ENCODE results near the gene BSG. TPM values are rescaled to one million over a fixed set of nuclear protein-coding genes. Genes with fewer than 3 reads are reported as not detected.

The BSG gene
- total and polyA plus RNA-seq, 10 of the 15 experiments (the other 5 are each of a cell fraction or from before 2014, with no cell fraction given): 2.8 to 297 (median 199) TPM

DNA sequence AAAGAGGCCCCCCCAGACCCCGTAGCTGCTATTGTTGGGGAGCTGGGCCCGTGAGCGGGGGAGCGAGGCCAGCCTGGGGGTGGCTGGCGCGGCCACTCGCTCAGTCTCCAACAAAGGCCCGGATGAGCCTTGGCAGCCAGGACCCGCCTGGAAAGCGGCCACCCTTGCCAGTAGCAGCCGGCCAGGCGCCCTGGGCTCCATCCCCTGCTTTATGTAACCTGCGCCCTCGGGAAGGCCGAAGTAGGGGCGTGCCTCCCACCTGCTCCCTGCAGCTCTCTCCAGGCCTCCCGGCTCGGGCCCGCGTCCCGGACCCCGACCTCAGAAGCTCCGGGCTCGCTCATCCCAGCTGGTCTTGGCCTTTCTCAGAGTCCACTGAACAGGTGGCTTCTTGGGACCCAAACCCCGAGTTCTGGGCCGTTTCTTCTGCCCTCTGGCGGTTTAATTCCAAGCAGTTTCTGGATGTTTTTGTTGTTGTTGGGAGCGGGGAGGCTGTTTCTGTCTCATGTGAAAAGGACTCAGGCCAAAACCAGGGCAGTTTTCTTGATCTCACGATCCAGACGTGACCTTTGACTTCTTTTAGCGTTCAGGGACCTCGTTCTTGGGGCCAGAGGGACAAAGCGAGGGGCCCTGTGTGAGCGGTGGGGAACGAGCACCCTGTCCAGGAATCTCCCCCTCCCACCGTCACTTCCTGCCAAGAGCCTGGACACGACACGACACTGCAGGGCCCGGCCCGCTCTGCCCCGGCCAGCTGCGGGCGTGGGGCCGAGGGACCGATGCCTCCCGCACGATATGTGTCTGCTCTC lies 39.6 kb upstream of the BSG start:
- DNase-seq (ENCODE audit: low read depth, low spot score) (no peak), ATAC-seq (peak; percentile 57), FAIRE-seq (peak; percentile 44)
- Histone ChIP-seq H3K4me2 (ENCODE audit: control insufficient read depth, insufficient read depth) (peak overlapping the region; percentile 77), H3K9me3 (replicated peaks; ENCODE audit: control insufficient read depth, insufficient read depth, low read length) (no peaks in the 10 kb centered on the region; the same call in 2 of the 3 replicates), H3K27ac (ENCODE audit: control insufficient read depth, insufficient read depth) (peak overlapping the region; percentile 47), H3K27me3 (replicated peaks in 1 of 2; ENCODE audit: control insufficient read depth in 2 of 2, insufficient read depth in 2 of 2, low read length in 1 of 2) (no peaks in the 10 kb centered on the region), H3K4me1 (ENCODE audit: control insufficient read depth, insufficient read depth, low read length) (peaks cover 8% of the 10 kb centered on the region), H3K79me2 (ENCODE audit: control insufficient read depth, insufficient read depth, low read length) (peaks cover 27% of the 10 kb centered on the region), H3K9ac (ENCODE audit: control insufficient read depth, insufficient read depth, low read length) (peak overlapping the region; percentile 88), H4K20me1 (ENCODE audit: control insufficient read depth, insufficient read depth) (no peaks in the 10 kb centered on the region), H3K4me3 (peak overlapping the region; percentile 97), H3K36me3 (ENCODE audit: control insufficient read depth in 2 of 2, insufficient read depth in 2 of 2, low read length in 1 of 2) (peaks cover 0 to 5% of the 10 kb centered on the region in 2 experiments; a peak in 3 of 4 replicates), H2AFZ (ENCODE audit: control insufficient read depth, low read depth, low read length) (peak overlapping the region; percentile 59)
- in situ Hi-C loops (cut with MboI): no loop called here
- no TSS peak for BruUV-seq (replicated peaks)
- ChIA-PET RAD21 (ENCODE audit: unreplicated experiment) (interaction anchor here (2.1 to 2.4 kb wide), 3 partner anchors 22 to 42 kb away, joined by 7 to 17 read pairs (median 10); no protein-coding TSS in a partner anchor), POLR2A (interaction anchor here (0.5 to 2.9 kb wide), 6 partner anchors 22 to 912 kb away, joined by 3 to 13 read pairs (median 3); no protein-coding TSS in a partner anchor), SMC1A (ENCODE audit: uncharacterized antibody, unreplicated experiment) (interaction anchor here (1.1 to 2.9 kb wide), 4 partner anchors 22 to 79 kb away, joined by 3 to 20 read pairs (median 8); no protein-coding TSS in a partner anchor), CTCF (interaction anchor here (0.9 to 7.4 kb wide), 9 partner anchors 10 to 74 kb away, joined by 3 to 42 read pairs (median 4); partner anchors contain the start of gene TPGS1)
- 2% methylated on average over 43 of the region's 47 CpGs for whole genome bisulfite sequencing (ENCODE audit: insufficient coverage, insufficient replicate concordance, low lambda C conversion rate, missing lambda C conversion rate)
- intact Hi-C loops (cut with micrococcal nuclease; ENCODE audit: unreplicated experiment): loop anchor here (5.0 kb wide), 1 partner anchor 40 kb away; the partner anchor contains the start of gene BSG
- TF ChIP-seq SPI1 (IDR thresholded peaks at IDR 0.05; ENCODE audit: borderline replicate concordance, insufficient read depth, low read depth, low read length): peak; percentile 11; the same call in 1 of the 2 replicates
- TF ChIP-seq CREM (IDR thresholded peaks at IDR 0.05; ENCODE audit: low read depth): 0 out of 2 replicates have a peak, but pooled peaks have one; percentile 8
- no peak for TF ChIP-seq NFIC (IDR thresholded peaks at IDR 0.05; ENCODE audit: low read depth, low read length)
- TF ChIP-seq, protein P1, sequence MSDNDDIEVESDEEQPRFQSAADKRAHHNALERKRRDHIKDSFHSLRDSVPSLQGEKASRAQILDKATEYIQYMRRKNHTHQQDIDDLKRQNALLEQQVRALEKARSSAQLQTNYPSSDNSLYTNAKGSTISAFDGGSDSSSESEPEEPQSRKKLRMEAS (IDR thresholded peaks at IDR 0.05; ENCODE audit: low read depth, low read length): 0 out of 2 replicates have a peak, but pooled peaks have one; percentile 18
- TF ChIP-seq NBN (IDR thresholded peaks at IDR 0.05): 0 out of 2 replicates have a peak, but pooled peaks have one; percentile 36
- TF ChIP-seq SREBF2 (IDR thresholded peaks at IDR 0.05; ENCODE audit: low read length): no peak
- TF ChIP-seq HDAC6 (IDR thresholded peaks at IDR 0.05; ENCODE audit: unreplicated experiment): no peak
- TF ChIP-seq HCFC1 (IDR thresholded peaks at IDR 0.05; ENCODE audit: low read length): 0 out of 2 replicates have a peak, but pooled peaks have one; percentile 11
- TF ChIP-seq YY1 (IDR thresholded peaks at IDR 0.05; ENCODE audit: low read depth, low read length): peak; percentile 13; the same call in 1 of the 2 replicates
- 0 out of 2 replicates have a peak, but pooled peaks have one; percentile 19 for TF ChIP-seq NR2C1 (IDR thresholded peaks at IDR 0.05)
- TF ChIP-seq, protein P2, sequence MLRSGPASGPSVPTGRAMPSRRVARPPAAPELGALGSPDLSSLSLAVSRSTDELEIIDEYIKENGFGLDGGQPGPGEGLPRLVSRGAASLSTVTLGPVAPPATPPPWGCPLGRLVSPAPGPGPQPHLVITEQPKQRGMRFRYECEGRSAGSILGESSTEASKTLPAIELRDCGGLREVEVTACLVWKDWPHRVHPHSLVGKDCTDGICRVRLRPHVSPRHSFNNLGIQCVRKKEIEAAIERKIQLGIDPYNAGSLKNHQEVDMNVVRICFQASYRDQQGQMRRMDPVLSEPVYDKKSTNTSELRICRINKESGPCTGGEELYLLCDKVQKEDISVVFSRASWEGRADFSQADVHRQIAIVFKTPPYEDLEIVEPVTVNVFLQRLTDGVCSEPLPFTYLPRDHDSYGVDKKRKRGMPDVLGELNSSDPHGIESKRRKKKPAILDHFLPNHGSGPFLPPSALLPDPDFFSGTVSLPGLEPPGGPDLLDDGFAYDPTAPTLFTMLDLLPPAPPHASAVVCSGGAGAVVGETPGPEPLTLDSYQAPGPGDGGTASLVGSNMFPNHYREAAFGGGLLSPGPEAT (IDR thresholded peaks at IDR 0.05; ENCODE audit: low read depth): 0 out of 2 replicates have a peak, but pooled peaks have one; percentile 20
- TF ChIP-seq, protein P3, sequence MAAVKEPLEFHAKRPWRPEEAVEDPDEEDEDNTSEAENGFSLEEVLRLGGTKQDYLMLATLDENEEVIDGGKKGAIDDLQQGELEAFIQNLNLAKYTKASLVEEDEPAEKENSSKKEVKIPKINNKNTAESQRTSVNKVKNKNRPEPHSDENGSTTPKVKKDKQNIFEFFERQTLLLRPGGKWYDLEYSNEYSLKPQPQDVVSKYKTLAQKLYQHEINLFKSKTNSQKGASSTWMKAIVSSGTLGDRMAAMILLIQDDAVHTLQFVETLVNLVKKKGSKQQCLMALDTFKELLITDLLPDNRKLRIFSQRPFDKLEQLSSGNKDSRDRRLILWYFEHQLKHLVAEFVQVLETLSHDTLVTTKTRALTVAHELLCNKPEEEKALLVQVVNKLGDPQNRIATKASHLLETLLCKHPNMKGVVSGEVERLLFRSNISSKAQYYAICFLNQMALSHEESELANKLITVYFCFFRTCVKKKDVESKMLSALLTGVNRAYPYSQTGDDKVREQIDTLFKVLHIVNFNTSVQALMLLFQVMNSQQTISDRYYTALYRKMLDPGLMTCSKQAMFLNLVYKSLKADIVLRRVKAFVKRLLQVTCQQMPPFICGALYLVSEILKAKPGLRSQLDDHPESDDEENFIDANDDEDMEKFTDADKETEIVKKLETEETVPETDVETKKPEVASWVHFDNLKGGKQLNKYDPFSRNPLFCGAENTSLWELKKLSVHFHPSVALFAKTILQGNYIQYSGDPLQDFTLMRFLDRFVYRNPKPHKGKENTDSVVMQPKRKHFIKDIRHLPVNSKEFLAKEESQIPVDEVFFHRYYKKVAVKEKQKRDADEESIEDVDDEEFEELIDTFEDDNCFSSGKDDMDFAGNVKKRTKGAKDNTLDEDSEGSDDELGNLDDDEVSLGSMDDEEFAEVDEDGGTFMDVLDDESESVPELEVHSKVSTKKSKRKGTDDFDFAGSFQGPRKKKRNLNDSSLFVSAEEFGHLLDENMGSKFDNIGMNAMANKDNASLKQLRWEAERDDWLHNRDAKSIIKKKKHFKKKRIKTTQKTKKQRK (IDR thresholded peaks at IDR 0.05; ENCODE audit: low read depth, low read length): no peak
- TF ChIP-seq NR2F1 (conservative IDR thresholded peaks at IDR 0.05): peak; percentile 78
- TF ChIP-seq, protein P4, sequence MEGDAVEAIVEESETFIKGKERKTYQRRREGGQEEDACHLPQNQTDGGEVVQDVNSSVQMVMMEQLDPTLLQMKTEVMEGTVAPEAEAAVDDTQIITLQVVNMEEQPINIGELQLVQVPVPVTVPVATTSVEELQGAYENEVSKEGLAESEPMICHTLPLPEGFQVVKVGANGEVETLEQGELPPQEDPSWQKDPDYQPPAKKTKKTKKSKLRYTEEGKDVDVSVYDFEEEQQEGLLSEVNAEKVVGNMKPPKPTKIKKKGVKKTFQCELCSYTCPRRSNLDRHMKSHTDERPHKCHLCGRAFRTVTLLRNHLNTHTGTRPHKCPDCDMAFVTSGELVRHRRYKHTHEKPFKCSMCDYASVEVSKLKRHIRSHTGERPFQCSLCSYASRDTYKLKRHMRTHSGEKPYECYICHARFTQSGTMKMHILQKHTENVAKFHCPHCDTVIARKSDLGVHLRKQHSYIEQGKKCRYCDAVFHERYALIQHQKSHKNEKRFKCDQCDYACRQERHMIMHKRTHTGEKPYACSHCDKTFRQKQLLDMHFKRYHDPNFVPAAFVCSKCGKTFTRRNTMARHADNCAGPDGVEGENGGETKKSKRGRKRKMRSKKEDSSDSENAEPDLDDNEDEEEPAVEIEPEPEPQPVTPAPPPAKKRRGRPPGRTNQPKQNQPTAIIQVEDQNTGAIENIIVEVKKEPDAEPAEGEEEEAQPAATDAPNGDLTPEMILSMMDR (IDR thresholded peaks at IDR 0.05 in 2 of 3, conservative IDR thresholded peaks at IDR 0.05 in 1 of 3; ENCODE audit: control insufficient read depth in 2 of 3, extremely low read depth in 1 of 3, insufficient read depth in 1 of 3, low read depth in 3 of 3, low read length in 3 of 3): peak; percentile 44 to 53 (median 50)
- no peak for TF ChIP-seq STAT1 (conservative IDR thresholded peaks at IDR 0.05)
